Measurements from ENCODE around the gene DLK2. TPM values are rescaled to one million over a fixed set of nuclear protein-coding genes. Genes with fewer than 3 reads are reported as not detected.

DLK2 gene
- total and polyA plus RNA-seq, 7 donors = 0.04 to 0.90 (median 0.33) TPM; not detected in 3

DNA sequence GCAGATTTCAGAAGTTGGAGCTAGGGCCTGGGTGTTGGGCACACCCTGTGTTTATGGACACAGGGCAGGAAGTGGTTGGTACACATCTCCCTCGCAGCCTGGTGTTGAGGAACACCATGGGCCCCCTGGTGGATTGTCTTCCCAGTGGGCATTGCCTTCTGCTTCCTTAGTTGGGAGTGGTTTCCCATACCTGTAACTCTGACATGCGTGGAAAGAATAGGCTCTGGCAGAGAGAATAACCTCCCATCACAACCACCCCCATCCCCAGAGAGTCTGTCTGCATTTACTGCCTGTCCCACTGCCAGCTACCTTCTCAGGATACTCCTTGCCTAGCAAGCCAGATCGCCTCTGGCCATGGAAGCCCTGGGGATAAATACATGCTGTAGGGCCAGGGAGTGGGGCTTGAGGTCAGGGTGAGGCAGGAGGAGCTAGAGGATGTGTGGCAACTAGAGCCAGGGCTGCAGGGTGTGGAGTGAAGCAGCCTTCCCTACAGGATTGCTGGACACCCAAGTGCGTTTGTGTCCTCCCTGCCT lies 40.1 kb upstream of the DLK2 start:
- DNase-seq = no peak
- Histone ChIP-seq H3K4me3 (no peak overlapping the region), H3K27me3 (ENCODE audit: insufficient read depth in 3 of 3, low read length in 2 of 3) (no peaks in the 10 kb centered on the region), H3K27ac (no peak overlapping the region), H3K4me1 (peaks cover 25% of the 10 kb centered on the region), H3K9me3 (no peaks in the 10 kb centered on the region), H3K36me3 (ENCODE audit: insufficient read depth in 1 of 2, low read depth in 1 of 2) (peaks cover 0 to 40% of the 10 kb centered on the region in 2 donors)
- intact Hi-C loops (cut with DNase I) = no loop called here
- TF ChIP-seq, protein P1, sequence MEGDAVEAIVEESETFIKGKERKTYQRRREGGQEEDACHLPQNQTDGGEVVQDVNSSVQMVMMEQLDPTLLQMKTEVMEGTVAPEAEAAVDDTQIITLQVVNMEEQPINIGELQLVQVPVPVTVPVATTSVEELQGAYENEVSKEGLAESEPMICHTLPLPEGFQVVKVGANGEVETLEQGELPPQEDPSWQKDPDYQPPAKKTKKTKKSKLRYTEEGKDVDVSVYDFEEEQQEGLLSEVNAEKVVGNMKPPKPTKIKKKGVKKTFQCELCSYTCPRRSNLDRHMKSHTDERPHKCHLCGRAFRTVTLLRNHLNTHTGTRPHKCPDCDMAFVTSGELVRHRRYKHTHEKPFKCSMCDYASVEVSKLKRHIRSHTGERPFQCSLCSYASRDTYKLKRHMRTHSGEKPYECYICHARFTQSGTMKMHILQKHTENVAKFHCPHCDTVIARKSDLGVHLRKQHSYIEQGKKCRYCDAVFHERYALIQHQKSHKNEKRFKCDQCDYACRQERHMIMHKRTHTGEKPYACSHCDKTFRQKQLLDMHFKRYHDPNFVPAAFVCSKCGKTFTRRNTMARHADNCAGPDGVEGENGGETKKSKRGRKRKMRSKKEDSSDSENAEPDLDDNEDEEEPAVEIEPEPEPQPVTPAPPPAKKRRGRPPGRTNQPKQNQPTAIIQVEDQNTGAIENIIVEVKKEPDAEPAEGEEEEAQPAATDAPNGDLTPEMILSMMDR (IDR thresholded peaks at IDR 0.05) = no peak
- 82 to 84% (median 83%) methylated on average over 4 of the region's 4 CpGs for whole genome bisulfite sequencing, 3 donors
- no peak for ATAC-seq

DNA sequence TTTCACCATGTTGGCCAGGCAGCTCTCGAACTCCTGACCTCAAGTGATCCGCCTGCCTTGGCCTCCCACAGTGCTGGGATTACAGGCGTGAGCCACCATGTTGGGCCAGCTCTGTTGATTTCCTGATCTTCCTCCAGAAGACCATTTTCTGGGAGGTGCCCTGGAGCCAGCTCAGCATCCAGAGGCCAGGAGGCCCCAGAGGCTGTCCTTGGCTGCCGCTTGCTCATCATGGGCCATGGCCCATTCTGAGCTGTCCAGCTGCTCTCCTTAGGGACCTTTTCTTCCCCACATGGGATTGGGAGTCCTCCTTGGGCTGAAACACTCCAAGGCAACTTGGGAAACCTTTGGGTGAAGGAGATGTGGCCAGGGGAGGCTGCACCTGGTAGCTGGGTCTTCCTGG lies 39.4 kb upstream of the DLK2 start:
- no peaks in the 10 kb centered on the region for H3K27me3 ChIP-seq (ENCODE audit: insufficient read depth in 3 of 3, low read length in 2 of 3)
- intact Hi-C loops (cut with DNase I) = no loop called here
- H3K36me3 ChIP-seq (ENCODE audit: insufficient read depth in 1 of 2, low read depth in 1 of 2) = peaks cover 0 to 33% of the 10 kb centered on the region in 2 donors
- H3K9me3 ChIP-seq = no peaks in the 10 kb centered on the region
- peaks cover 25% of the 10 kb centered on the region for H3K4me1 ChIP-seq
- DNase-seq (no peak), ATAC-seq (no peak)
- no peak overlapping the region for H3K27ac ChIP-seq
- no peak overlapping the region for H3K4me3 ChIP-seq
- WGBS, 3 donors = 95 to 99% (median 98%) methylated on average over 4 of the region's 4 CpGs
- TF ChIP-seq, protein P1 (IDR thresholded peaks at IDR 0.05) = no peak

DNA sequence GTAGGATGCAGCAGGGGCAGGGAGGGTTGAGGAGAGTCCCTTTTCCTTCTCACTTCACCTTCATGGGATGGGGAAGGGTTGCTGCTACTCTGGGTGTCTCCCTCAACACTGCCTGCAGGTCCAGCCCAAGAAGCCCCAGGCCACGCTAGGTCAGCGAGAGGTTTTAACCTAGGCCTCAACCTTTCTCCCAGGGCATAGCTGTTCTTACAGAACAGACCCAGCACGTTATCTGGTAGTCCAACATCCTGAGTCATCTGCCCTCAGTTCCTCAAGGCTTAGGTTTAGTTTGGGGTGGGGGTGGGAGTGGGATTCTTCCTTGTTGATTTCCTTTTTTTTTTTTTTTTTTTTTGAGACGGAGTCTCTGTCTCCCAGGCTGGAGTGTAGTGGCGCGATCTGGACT lies 39.0 kb upstream of the DLK2 start:
- WGBS, 3 donors = 95 to 97% (median 96%) methylated on average over 6 of the region's 6 CpGs
- H3K36me3 ChIP-seq (ENCODE audit: insufficient read depth in 1 of 2, low read depth in 1 of 2) = peaks cover 0 to 28% of the 10 kb centered on the region in 2 donors
- no peak overlapping the region for H3K4me3 ChIP-seq
- intact Hi-C loops (cut with DNase I) = no loop called here
- H3K27me3 ChIP-seq (ENCODE audit: insufficient read depth in 3 of 3, low read length in 2 of 3) = no peaks in the 10 kb centered on the region
- DNase-seq = no peak
- no peak for ATAC-seq
- TF ChIP-seq, protein P1 (IDR thresholded peaks at IDR 0.05) = no peak
- no peaks in the 10 kb centered on the region for H3K9me3 ChIP-seq
- H3K4me1 ChIP-seq = peaks cover 25% of the 10 kb centered on the region
- H3K27ac ChIP-seq = no peak overlapping the region

DNA sequence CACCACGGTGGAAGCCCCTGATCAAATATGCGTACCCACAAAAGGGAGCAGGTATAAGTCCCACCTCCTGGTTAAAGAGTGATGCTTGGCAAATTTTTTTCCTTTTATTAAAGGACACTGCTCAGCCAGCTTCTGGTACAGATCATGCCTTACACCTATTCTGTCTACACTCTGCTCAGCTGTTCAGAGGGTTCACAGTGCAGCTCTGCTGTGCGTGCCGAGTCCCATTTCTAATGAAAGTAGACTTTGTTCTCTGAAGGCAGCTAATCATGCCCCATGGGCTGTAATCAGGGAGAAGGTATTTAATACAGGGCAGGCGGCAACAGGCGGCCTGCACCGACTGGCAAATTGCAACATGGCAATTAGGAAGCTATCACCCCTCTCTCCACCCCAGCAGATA lies 38.5 kb upstream of the DLK2 start:
- intact Hi-C loops (cut with DNase I) = no loop called here
- DNase-seq (no peak), ATAC-seq (no peak)
- H3K9me3 ChIP-seq = no peaks in the 10 kb centered on the region
- H3K27ac ChIP-seq = no peak overlapping the region
- H3K36me3 ChIP-seq (ENCODE audit: insufficient read depth in 1 of 2, low read depth in 1 of 2) = peaks cover 0 to 23% of the 10 kb centered on the region in 2 donors
- H3K4me3 ChIP-seq = no peak overlapping the region
- no peaks in the 10 kb centered on the region for H3K27me3 ChIP-seq (ENCODE audit: insufficient read depth in 3 of 3, low read length in 2 of 3)
- peaks cover 25% of the 10 kb centered on the region for H3K4me1 ChIP-seq
- TF ChIP-seq, protein P1 (IDR thresholded peaks at IDR 0.05) = no peak
- WGBS, 3 donors = 90 to 96% (median 90%) methylated on average over 7 of the region's 7 CpGs

DNA sequence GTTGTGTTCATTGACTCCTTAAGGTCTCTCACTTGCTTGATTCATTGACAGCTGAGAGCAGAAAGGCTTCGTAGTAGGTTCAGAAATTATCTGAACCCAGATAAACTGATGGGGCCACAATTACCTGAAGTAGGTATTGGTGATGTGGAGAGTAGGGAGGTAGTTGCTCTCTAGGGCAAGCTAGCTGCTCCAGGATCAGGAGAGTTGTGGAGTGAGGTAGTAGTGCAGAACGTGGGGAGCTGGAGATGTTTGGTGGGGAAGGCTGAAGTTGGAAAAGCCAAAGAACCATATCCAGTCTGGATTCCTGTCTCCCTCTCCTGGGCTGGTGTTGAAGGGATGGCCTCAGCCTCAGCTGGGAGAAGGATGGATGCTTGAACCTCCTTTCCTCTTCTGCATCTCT lies 37.9 kb upstream of the DLK2 start:
- DNase-seq (no peak), ATAC-seq (no peak)
- H3K9me3 ChIP-seq = no peaks in the 10 kb centered on the region
- WGBS, 3 donors = 88 to 94% (median 90%) methylated on average over 2 of the region's 2 CpGs
- H3K4me3 ChIP-seq = no peak overlapping the region
- intact Hi-C loops (cut with DNase I) = no loop called here
- H3K27me3 ChIP-seq (ENCODE audit: insufficient read depth in 3 of 3, low read length in 2 of 3) = no peaks in the 10 kb centered on the region
- H3K27ac ChIP-seq = no peak overlapping the region
- H3K36me3 ChIP-seq (ENCODE audit: insufficient read depth in 1 of 2, low read depth in 1 of 2) = peaks cover 0 to 17% of the 10 kb centered on the region in 2 donors
- TF ChIP-seq, protein P1 (IDR thresholded peaks at IDR 0.05) = no peak
- peaks cover 25% of the 10 kb centered on the region for H3K4me1 ChIP-seq

All from psoas muscle (tissue), 8 donors.